ENCODE results near the gene ATP11C. TPM values are rescaled to one million over a fixed set of nuclear protein-coding genes. Genes with fewer than 3 reads are reported as not detected.

Gene ATP11C
- total and polyA plus RNA-seq, 9 of the 15 experiments (the other 6 are each of a cell fraction or from before 2014, with no cell fraction given) = 18.2 to 42.2 (median 29.4) TPM

DNA sequence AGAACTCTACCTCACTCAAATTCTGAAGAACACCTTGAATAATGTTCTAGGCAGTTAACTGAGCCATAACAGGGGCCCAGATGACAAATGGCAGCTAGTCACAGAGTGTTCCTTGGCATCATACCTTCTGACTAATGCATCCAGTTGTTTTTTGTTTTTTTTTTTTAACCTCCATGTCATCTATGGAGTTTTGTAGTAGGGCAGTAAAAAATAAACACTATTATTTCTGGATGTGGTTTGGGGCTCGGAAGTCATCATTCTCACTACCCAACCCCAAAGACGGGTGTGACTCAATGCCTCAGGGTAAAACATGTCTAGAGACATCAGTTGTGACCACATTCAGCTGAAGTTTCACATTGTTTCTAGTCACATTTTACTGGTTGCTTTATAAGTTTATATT lies 193.7 kb downstream of the ATP11C start (continued):
- no peak for TF ChIP-seq CHD1 (IDR thresholded peaks at IDR 0.05; ENCODE audit: low read length)
- TF ChIP-seq BRD9 (IDR thresholded peaks at IDR 0.05; ENCODE audit: low read depth, partially characterized antibody) = no peak
- no peak for TF ChIP-seq MLX (CRISPR knock-in tag; conservative IDR thresholded peaks at IDR 0.05)
- no peak for TF ChIP-seq GTF2E2 (tag; IDR thresholded peaks at IDR 0.05)
- TF ChIP-seq PHF8 (IDR thresholded peaks at IDR 0.05; ENCODE audit: borderline replicate concordance, low read length) = no peak
- no peak for TF ChIP-seq ZFPM2 (CRISPR knock-in tag; IDR thresholded peaks at IDR 0.05)
- TF ChIP-seq CHD2 (IDR thresholded peaks at IDR 0.05; ENCODE audit: low read depth, low read length) = no peak
- TF ChIP-seq ZSCAN32 (CRISPR knock-in tag; IDR thresholded peaks at IDR 0.05) = no peak
- TF ChIP-seq ESRRA (IDR thresholded peaks at IDR 0.05; ENCODE audit: borderline replicate concordance, low read depth) = no peak
- no peak for TF ChIP-seq NR1H2 (CRISPR knock-in tag; IDR thresholded peaks at IDR 0.05)
- TF ChIP-seq, protein P1, sequence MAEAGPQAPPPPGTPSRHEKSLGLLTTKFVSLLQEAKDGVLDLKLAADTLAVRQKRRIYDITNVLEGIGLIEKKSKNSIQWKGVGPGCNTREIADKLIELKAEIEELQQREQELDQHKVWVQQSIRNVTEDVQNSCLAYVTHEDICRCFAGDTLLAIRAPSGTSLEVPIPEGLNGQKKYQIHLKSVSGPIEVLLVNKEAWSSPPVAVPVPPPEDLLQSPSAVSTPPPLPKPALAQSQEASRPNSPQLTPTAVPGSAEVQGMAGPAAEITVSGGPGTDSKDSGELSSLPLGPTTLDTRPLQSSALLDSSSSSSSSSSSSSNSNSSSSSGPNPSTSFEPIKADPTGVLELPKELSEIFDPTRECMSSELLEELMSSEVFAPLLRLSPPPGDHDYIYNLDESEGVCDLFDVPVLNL (CRISPR knock-in tag; IDR thresholded peaks at IDR 0.05; ENCODE audit: low read depth) = no peak
- no peak for TF ChIP-seq CTCFL (IDR thresholded peaks at IDR 0.05; ENCODE audit: borderline replicate concordance, insufficient read depth, low read depth, low read length, poor library complexity, severe bottlenecking)
- TF ChIP-seq HNRNPUL1 (IDR thresholded peaks at IDR 0.05; ENCODE audit: low read length) = no peak
- TF ChIP-seq HBP1 (CRISPR knock-in tag; IDR thresholded peaks at IDR 0.05) = no peak
- TF ChIP-seq ZNF551 (CRISPR knock-in tag; IDR thresholded peaks at IDR 0.05) = no peak
- TF ChIP-seq, protein P2, sequence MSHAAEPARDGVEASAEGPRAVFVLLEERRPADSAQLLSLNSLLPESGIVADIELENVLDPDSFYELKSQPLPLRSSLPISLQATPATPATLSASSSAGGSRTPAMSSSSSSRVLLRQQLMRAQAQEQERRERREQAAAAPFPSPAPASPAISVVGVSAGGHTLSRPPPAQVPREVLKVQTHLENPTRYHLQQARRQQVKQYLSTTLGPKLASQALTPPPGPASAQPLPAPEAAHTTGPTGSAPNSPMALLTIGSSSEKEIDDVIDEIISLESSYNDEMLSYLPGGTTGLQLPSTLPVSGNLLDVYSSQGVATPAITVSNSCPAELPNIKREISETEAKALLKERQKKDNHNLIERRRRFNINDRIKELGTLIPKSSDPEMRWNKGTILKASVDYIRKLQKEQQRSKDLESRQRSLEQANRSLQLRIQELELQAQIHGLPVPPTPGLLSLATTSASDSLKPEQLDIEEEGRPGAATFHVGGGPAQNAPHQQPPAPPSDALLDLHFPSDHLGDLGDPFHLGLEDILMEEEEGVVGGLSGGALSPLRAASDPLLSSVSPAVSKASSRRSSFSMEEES (CRISPR knock-in tag; IDR thresholded peaks at IDR 0.05) = no peak

Data from K562 (cell line).